Left ventricle myocardium superior (tissue), 1 donor: ENCODE data around the gene CEACAM1. TPM values are rescaled to one million over a fixed set of nuclear protein-coding genes. Genes with fewer than 3 reads are reported as not detected.
"Not testable (repeated sequence)": the region's sequence is repeated elsewhere in the genome, so short reads cannot be mapped to it uniquely, and the experiment has no call there.

Source experiments
- ATAC-seq: fragments of 200-7000 bp; cut with Tn5 transposase; one replicate; pipeline ENCODE4 v1.9.1; 2020; ENCODE audit warnings: mild to moderate bottlenecking, moderate library complexity
- DNase-seq: peaks from one replicate; pipeline ENCODE4 v3.0.0-alpha.2; 2020
- intact Hi-C: fragments of 100-400 bp; cut with micrococcal nuclease; formaldehyde crosslinking; loops from one replicate; pipeline ENCODE4 v1.11.0; 2022
- total RNA-seq: library from RNA; stranded (reverse); fragmentation: NEBNext Ultra II Directional; extraction: Animal tissue kit (Norgen Biotek cat#: 25700); gene quantifications from one replicate; pipeline ENCODE4 v1.2.1, GENCODE V29; 2021
- donor health status: DM: no; HTN: yes; CAD: no; lungs with severe emphysema.

The CEACAM1 gene
- total RNA-seq, 1 donor from 2014 or later: 4.0 TPM

DNA sequence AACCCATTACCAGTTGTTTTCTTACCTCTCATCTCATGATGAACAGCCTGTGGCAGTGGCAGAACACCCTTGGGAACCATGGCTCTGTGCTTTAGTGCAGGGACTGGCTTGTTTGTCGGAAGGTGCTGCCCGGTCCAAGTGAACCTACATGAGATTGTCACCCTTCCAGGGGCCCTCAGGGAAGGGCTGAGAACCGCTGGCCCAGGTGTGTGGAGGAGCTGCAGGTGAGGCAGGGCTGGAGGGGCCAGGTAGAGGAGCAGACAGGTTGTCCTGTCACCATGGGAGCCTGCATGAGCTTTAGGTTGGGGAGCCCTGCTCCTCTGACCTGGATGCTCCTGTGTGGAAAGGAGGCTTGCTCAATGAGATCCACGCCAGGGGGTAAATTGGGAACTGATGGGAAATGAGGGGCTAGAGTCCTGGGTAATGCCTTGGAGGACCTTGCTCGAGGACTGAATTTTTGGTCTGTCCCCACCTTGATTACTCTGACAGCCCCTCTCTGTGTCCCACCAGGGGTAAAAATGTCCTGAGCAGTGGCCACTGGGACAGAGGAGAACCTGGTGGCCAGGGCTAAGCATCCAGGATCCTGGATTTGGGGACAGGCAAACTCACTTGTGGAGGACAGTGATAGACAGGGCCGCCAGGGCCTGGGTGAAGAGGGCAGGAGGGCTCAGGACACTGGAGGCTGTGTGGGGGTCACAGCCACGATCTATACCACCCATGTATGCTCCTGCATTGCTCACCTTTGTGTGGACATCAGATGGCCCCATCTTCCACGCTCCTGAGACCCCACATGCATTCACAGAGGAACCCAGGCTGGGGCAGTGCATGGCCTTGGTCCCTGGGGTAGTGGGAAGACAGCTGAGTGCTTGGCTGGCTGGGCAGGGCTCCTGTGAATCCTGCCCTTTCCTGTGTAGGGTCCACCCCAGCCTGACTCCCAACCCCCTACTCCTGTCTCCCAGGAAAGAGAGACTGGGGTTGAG, 24.1 kb upstream of the CEACAM1 start:
- ATAC-seq (no peak), DNase-seq (no peak)
- intact Hi-C loops: no loop called here

DNA sequence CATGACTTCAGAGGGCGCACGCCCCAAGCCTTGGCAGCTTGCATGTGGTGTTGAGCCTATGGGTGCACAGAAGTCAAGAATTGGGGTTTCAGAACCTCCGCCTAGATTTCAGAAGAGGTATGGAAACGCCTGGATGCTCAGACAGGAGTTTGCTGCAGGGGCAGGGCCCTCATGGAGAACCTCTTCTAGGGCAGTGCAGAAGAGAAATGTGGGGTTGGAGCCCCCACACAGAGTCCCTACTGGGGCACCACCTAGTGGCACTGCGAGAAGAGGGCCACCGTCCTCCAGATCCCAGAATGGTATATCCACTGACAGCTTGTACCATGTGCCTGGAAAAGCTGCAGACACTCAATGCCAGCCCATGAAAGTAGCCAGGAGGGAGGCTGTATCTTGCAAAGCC, 22.2 kb upstream of the CEACAM1 start:
- ATAC-seq, intact Hi-C loops, DNase-seq: not testable (repeated sequence)

DNA sequence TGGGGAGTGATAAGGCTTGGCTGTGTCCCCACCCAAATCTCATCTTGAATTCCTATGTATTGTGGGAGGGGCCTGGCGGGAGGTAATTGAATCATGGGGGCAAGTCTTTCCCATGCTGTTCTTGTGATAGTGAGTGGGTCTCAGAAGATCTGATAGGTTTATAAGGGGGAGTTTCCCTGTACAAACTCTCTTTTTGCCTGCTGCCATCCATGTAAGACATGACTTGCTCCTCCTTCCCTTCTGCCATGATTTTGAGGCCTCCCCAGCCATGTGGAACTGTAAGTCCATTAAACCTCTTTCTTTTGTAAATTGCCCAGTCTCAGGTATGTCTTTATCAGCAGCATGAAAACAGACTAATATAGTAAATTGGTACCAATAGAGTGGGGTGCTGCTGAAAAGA, 20.8 kb upstream of the CEACAM1 start:
- ATAC-seq, intact Hi-C loops, DNase-seq: not testable (repeated sequence)

DNA sequence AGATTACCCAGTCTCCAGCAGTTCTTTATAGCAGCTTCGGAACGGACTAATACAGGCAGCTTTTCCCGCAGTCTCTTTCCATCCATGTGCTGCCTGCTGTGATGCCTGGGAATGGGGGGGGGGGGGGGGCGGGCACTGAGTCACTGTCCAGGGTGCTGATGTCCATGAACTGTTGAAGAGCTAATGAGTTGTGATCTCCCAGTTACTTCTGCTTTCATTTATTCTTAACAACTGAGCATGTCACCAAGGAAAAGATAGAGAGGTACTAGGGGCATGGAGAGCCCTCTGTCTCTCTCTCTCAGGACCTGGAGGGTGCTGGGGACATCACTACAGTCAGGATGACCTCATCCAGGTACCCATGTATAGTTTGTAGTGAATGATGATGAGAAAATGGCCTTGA, 20.3 kb upstream of the CEACAM1 start:
- DNase-seq: no peak
- ATAC-seq: no peak
- intact Hi-C loops: no loop called here

DNA sequence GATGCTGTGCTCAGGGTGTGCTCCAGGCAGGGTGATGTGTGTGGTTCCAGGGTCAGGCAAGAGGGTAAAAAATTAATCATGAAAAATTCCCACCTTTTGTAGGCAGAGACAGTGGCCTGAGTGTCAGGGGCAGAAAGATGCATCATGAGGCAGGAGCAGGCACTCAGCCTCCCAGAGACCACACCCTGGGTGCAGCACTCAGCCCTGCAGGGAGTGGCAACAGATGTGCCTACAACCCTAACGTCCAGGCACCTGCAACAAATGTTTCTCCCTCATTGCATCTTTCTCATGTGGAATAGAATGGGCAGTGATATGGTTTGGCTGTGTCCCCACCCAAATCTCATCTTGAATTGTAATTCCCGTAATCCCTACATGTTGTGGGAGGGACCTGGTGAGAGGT, 19.6 kb upstream of the CEACAM1 start:
- intact Hi-C loops: no loop called here
- DNase-seq (no peak), ATAC-seq (no peak)

DNA sequence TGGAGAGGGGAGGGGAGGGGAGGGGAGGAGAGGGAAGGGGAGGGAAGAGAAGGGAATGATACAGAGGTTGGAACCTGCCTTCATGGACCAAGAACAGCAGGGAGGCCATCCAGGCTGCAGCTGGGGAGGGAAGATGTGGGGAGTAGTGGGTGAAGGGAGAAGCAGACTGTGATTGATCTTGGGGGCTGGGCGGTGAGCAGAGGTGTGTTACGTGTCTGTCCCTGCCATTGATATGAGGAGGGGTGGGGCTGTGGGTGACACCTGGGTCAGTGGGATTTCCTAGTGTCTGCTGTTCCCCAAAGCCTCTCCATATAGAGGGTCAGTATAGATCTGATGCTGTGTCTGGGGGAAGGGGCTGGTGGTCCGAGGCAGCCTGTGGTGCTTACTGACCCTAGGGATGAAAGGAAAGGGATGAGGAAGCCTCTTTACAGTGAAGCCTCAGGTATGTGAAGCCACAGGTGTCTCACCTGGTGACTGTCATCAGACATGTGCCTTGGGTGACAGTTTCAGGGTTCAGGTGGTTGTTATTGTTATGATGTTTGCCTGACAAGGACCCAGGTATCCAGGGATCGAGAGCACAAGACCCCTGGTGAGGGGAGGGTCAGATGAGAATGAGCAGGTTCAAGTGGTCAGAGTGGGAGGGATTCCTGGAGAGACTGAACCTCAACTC, 18.7 kb upstream of the CEACAM1 start:
- ATAC-seq (no peak), DNase-seq (no peak)
- intact Hi-C loops: no loop called here

DNA sequence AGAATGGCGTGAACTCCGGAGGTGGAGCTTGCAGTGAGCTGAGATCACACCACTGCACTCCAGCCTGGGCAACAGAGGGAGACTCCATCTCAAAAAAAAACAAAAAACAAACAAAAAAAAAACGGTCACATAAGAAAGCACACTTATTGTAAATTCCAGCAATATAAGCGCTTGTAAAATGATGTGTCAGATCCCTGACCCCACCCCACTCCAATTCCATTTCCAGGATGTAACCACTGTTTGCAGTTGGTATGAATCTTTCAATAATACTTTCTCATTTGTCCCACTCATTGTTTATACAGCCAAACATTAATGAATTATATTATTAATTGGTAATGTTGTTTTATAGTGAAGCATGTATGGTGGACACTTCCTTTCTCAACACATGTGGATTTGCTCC, 15.9 kb upstream of the CEACAM1 start:
- intact Hi-C loops: no loop called here
- ATAC-seq: no peak

DNA sequence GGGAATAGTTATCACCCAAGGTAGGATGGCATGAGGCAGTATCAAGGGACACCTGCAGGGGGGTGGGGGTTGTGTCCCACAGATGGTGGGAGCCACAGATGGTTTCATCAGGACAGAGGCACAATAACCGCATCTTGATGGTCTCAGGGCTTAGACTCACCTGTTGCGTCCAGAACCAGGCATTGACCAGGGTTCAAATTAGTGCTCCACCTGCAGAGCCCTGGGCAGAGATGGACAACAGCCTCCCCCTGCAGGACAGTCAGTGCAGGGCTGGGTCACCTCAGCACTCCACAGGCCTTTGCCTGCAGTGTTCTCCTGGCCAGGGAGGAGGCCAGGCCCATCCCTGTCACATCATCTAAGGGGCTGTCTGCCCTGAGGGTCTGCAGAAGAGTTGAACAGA, 14.5 kb upstream of the CEACAM1 start:
- intact Hi-C loops: no loop called here
- ATAC-seq (no peak), DNase-seq (no peak)

More for the DNA sequence above, 15.9 kb upstream of the CEACAM1 start:
- DNase-seq: no peak

DNA sequence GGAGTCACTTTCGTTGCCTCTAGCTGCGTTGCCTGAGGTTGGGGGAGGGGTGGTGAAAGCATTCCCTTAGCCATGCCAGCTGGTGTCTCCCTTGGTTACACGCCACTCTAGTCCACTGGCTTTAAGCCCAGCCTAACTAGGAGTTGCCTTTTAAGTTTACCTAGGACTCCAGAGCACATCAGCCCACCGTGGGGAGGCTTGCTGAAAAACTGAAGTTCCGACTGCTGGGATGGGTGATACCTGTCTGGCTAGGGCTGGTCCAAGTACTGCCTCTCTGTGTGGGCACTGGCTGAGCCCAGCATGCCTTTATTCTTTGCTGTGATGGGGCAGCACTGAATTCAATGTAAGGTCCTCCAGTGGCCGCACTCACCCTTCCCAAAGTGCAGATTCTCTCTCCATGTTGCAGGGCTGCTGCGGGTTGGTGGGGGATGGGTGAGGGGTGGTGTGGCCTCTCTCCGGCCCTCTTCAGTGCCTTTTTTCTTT, 11.8 kb upstream of the CEACAM1 start:
- intact Hi-C loops: no loop called here
- DNase-seq (no peak), ATAC-seq (no peak)

DNA sequence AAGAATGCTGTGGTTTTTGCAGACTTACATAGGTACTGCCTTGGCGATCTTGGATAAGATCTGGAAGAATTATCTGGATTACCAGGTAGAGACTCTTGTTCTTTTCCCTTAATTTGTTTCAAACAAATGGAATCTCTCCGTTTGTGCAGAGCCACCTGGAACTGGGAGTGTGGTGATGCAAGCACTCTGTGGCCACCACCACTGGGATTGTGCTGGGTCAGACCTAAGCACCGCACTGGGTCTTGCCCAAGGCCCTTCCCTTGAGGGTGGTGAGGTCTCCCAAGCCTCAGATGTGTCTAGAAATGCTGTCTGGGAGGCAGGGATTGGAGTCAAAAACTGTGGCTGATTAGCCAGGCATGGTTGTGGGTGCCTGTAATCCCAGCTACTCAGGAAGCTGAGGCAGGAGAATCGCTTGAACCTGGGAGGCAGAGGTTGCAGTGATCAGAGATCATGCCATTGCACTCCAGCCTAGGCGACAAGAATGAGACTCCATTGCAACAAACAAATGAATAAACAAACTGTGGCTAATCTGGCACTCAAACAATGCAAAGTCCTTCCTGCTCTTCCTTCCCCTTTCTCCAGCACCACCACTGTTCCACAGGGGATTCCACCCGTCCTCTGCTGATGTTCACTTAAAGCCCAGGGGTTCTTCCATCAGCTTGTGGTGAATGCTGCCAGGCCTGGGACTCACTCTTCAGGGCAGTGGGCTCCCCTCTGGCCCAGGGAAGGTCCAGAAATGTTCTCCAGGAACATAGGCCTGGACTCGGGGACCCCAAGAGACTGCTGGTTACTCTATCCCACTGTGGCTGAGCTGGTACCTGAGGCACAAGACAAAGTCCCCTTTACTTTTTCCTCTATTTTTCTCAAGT, 10.8 kb upstream of the CEACAM1 start:
- ATAC-seq: no peak
- DNase-seq: no peak
- intact Hi-C loops: no loop called here

DNA sequence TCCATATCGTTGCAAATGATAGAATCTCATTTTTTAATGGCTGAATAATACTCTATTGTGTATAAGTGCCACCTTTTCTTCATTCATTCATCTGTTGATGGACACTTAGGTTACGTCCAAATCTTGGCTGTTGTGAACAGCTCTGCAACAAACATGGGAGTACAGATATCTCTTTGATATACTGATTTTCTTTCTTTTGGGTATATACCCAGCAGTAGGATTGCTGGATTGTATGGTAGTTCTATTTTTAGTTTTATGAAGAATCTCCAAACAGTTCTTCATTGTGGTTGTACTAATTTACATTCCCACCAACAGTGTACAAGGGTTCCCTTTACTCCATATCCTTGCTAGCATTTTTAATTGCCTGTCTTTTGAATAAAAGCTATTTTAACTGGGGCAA, 7.0 kb upstream of the CEACAM1 start:
- DNase-seq, ATAC-seq, intact Hi-C loops: not testable (repeated sequence)

DNA sequence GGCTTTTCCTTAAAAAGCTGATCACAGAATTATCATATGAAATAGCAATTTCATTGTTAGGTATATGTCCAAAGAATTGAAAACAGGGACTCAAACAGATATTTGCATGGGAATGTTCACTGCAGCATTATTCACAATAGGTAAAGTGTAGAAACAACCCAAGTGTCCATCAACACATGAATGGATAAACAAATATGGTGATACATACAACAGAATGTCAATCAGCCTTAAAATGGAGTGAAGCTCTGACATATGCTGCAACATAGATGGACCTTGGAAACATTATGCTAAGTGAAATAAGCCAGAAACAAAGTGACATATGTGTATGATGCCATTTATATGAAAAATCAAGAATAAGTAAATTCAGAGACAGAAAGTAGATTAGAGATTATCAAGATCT, 6.1 kb upstream of the CEACAM1 start:
- intact Hi-C loops: no loop called here
- ATAC-seq (no peak), DNase-seq (no peak)

DNA sequence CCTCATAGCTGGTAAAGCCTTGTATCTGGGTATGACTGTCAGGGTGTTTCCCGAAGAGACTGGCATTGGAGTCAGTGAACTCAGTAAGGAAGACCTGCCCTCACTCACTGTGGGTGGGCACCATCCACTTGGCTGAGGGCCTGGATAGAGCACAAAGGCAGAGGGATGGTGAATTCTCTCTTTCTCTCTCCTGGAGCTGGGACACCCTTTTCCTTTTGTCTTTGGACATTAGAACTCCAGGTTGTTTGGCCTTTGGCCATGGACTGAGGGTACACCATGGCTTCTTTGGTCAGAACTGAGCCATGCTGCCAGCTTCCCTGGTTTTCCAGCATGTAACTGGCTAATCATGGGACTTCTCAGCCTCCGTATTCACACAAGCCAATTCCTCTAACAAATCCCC, 4.6 kb upstream of the CEACAM1 start:
- ATAC-seq (no peak), DNase-seq (no peak)
- intact Hi-C loops: no loop called here

DNA sequence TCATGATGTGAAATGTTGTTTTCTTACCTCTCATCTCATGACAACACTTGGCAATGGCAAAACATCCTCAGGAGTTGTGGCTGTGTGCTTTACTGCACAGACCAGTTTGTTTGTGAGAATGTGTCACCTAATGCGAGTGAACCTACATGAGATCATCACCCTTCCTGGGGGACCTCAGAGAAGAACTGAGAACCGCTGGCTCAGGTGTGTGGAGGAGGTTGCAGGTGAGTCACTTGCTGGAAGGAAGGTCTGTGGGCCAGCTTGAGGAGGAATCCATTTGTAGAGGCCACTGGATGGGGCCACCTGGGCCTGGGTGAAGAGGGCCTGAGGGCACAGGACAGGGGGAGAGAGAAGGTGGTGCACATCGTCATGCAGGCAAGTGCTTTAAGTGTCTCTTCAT, 3.0 kb upstream of the CEACAM1 start:
- DNase-seq (no peak), ATAC-seq (no peak)
- intact Hi-C loops: no loop called here

DNA sequence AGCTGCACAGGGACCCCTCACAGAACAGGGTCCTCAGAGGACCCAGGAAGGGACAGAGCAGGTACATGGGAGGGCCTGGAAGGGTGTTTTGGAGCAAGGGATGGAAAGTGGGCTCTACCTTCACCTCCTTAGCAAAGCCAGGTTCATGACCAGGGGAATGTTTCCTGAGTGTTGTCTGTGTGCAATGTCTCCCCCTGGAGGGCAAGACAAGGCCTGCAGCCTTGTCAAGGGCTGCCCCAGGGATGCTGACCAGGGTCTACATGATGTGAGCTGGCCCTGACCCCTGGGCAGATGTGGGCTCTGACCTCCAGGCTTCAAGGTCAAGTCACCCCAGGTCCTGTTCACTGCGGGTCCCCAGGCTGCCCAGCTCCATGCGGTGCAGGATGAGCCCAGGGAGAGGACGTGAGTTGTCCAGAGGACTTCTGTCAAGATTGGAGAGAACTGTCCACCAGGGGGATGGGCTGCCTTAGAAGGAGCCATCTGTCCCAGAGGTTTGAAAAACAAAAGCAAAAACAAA, 1.0 kb upstream of the CEACAM1 start:
- intact Hi-C loops: loop anchor here (5.0 kb wide), 1 partner anchor 77 kb away; no protein-coding TSS in a partner anchor
- ATAC-seq (peak; percentile 86), DNase-seq (peak; percentile 58)

DNA sequence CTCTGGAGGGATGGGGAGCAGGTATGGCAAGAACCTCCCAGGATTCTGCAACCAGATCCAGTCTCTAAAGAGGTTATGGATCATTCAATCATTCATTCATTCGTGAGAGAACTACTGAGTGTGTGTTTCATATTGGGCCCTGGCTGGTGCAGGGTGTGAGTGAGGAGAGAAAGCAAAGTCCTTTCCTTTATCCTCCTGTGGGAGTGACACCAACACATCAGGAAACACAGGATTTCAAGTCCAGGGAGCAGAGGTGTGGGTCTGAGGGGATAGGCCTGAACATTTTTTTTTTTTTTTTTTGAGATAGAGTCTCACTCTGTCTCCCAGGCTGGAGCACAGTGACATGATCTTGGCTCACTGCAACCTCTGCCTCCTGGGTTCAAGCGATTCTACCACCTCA, 3.3 kb downstream of the CEACAM1 start:
- intact Hi-C loops: loop anchor here (5.0 kb wide), 1 partner anchor 73 kb away; no protein-coding TSS in a partner anchor
- ATAC-seq (no peak), DNase-seq (no peak)

DNA sequence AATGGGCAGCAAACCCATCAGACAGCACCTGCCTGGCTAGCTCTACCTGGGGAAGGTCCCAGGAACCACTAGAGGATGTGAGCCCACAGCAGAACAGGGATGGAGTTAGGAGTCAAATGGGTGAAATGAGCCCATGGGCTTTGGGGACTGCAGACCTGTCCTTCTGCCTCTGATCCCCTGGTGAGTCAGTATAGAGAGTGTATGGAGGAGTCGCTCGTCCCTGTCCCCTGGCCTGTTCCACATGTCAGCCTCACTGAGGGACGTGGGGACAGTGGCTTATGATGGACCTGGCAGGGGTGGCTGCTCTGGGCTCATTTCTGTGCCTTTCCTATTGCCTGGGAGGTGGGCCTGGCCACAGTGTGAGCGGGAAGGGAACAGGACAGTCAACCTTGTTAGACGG, 4.0 kb downstream of the CEACAM1 start:
- no peak for ATAC-seq
- DNase-seq: no peak
- intact Hi-C loops: no loop called here

DNA sequence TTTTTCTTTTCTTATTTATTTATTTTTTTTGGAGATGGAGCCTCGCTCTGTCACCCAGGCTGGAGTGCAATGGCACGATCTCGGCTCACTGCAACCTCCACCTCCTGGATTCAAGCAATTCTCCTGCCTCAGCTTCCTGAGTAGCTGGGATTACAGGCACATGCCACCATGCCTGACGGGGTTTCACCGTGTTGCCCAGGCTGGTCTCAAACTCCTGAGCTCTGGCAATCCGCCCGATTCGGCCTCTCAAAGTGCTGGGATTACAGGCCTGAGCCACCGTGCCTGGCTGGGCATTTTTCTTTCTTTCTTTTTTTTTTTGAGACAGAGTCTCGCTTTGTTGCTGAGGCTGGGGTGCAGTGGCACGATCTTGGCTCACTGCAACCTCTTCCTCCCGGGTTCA, 6.0 kb downstream of the CEACAM1 start:
- intact Hi-C loops, DNase-seq, ATAC-seq: not testable (repeated sequence)
